ENCODE results near the gene PCGF2.

The PCGF2 gene

DNA sequence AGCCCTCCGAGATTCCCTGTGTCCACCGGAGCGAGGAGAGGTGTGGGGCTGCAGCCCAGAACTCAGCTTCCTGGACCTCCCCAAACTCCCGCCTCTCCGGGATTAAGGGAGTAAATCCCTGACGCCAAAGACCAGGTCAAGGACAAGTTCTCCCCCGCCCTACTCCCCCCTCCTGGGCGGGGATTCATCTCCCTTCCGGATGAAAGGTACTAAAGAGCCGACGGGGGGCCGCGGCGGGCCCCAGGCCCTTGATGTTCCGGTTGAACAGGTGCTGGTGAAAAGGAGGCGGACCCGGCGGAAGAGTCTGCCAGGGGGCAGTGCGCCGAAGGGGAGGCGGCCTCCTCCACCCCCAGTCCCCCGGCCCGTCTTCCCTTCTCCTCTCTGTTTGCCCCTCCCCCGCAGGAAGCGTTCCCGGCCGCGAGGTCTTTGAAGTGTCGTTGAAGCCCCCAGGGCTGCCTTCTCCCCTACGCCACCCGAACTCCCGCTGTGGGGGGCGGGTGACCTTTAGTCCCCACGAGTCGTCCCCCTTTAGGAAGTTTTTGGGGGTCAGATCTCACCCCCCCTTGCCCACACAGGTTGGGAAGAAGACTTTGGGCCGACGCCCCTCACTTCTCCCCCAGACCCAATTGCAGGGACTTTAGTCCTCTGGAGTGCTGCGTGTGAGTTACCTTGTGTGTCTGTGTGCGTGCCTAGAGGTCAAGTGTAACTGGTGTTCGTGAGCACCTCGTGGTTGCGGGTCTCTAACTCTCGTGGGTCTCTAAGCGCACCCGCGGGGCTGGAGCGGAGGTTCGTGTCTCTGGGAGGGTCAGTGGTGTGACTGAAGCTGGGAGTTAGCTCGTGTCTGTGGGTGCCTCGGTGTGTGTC is 44.2 kb downstream of the PCGF2 start:
- DNase-seq (ENCODE audit: low read depth): peak; percentile 53

DNA sequence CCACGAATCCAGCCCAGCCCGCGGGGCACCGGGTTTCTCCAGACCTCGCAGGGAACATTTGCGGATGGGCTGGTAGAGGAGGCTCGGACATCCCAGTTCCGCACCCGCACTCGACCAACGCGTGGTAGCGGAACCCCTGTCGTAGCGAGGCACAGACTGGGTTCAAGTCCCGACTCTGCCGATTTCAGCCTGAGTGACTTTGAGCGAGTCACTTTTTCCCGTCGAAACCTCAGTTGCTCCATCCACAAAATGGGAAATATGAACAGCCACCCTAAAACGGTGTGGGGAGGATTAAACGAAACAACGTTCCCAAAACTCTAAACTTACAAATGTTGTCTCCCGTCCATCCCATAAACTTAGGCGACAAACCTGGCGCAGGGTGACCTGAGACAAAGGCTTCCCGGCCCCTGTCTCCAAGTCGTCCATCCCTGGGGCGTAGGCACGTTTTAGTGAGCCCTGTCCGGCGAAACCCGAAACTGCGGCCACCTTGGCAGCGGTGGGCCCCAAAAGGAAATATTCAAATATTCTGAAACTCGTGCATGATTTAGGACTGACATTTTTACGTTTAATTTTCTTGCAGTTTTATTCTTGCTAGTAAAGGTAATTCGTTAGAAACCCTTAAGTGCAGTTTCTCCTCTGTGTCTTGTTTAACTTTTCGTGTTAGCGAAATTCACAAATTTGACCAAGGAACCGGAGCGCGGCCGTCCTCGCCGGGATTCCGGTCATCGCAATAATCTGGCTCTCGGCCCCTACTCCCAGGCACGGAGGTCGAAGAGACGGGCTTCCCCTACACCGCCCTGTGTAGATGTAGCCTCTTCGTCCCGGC is 45.0 kb downstream of the PCGF2 start:
- no peak for DNase-seq (ENCODE audit: low read depth)

DNA sequence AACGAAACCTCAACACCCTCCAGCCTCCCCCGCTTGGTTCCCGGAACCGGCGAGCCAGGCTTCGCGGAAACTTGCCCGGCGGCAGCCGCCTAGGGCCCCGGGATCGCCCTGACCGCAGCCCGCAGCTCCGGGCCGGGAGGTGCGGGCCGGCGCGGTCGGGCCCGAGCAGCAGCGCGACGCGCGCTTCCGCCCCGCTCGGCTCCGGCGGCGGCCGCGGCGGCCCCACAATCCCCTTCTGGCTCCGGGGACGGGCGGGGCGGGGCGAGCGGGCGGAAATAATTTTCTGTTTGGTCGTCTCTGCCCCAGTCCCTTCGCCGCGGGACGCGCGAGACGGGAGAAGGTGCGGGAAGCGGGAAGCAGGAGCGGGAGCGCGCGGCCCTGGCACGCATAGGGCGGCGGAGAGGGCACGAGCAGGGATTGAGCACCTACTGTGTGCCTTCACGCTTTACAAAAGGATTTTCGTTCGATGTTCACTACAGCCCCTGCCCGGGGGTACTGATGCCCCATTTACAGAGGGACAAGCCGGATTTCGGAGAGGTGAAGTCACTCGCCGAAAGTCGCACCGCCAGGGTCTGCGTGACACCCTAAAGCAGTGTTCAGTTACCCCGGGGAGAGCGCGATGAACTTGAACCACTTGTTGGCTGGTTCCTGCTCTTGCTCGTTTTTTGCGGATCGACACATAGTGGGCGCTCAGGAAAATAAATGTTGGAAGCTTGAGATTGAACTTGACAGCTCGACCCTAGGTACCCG is 45.8 kb downstream of the PCGF2 start:
- peak; percentile 72 for DNase-seq (ENCODE audit: low read depth)

DNA sequence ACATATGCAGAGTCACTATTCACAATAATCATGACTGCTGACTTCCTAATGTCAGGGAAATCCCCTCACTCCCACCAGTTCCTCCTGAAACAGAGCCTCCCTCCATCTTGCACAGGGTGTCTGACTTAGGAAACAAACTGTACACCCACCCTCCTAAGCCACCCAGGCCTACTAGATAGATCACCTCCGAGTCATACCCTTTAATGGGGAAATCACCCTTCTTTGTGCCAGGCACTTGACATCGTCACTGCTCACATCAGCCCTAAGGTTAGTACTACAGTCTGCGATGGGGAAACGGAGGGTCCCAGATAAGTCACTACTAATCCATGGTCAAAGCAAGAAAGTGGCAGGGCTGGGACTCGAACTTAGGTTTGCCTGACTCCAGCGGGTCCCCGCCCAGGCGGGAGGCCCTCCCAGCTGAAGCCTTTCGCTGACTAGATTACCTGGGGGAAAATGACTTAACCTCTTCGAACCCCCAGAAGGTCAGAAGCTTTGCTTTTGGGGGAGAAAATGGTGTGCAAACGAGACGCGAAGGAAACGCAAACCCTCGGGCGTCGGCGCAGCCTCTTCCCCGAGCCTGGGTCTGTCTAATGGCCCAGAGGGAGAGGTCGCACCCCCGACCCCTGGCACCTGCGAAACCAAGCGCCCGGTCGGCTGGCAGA is 46.5 kb downstream of the PCGF2 start:
- peak; percentile 51 for DNase-seq (ENCODE audit: low read depth)

DNA sequence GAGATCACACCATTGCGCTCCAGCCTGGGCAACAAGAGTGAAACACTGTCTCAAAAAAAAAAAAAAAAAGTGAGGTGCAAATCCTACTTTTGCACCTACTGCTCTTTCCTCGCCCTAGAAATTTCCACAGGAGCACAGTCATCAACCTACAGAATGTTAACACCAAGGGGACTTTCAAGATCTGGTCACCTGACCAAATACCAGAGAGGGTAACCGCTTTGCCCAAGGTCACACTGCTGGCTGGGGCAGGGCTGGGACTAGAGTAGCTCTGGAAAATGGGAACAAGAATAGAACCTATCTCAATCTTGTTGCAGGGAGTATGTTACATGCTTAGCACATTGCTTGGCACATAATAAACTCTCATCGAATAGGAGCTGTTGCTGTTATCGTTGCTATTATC is 49.4 kb downstream of the PCGF2 start:
- no peak for DNase-seq (ENCODE audit: low read depth)

DNA sequence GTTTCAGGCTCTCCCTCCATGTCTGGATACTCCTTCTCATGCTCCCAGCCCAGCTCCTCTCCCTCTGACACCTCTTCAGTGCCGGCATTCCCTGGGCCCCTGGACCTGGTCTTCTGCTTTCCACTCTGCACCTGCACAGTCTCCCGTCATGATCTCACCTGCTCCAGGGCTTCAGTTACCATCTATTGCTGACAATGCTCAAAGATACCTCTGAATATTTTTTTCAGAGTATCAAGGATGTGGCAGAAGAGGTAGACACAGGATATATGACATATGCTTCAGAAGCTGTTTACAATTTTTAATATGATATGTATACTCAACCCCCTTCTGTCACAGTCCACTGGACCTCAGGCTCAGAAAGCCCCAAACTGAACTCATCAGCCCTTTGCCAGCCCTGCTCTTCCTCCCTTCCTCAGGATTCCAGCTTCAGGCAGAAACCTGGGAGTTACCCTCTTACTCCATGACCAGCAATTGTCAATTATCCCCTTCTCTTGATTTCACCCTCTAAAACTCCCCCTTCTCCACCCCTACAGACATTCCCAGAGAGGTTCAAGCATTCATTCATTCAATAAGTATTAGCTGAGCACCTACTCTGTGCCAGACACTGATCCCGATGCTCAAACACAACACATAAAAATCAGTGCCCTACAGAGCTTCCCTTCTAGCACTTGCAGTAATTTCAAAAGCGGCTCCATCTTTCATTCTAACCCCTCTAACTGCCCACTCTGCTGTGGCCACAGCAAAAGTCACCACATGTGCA is 50.9 kb downstream of the PCGF2 start:
- no peak for DNase-seq (ENCODE audit: low read depth)

DNA sequence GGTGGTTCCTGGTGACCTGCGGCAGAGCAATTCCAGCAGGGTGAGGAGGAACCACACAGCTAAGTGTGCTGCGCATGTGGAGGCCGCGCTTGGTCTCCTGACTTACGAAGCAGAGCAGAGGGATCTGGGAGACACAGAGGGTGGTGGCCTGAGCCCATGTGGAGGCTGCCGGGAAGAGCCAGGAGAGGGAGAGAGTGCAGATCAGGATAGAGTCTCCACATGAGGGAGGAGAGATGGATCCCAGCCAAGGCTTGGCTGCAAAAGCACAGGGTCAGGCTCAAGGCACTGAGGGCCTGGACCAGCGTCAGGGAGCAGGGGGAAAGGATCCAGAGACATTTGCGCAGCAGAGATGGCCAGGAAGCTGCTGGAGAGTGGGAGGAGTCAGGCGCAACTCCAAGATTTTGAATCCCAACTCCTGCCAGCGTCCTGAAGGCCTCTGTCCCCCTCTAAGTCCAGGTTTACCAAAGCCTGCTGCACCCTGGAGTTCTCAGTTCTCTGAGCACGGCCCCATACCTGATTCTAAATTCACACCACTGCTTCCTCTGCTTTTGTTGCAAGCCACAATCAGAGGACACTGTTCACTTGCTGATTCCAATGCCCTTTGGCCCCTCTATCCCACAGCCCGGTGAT is 54.3 kb downstream of the PCGF2 start:
- DNase-seq (ENCODE audit: low read depth): no peak

DNA sequence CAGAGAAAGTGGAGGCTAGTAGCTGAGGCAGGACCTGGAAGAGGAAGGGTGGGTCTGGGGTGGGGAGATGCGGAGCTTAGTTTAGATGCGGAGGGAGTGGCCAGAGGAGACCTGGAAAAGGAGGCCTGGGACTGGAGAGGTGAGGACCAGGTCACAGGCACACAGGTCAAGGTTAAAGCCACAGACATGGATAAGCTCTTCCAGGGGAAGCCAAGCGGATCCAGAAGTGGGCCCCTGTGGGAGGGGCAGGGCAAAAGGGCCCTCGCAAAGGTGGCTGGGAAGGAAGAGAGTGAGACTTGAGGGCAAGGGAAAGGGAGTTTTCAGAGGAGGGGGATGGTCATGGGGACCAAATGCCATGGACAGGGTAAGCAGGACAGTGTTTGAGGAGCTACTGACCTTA is 57.0 kb downstream of the PCGF2 start:
- no peak for DNase-seq (ENCODE audit: low read depth)

DNA sequence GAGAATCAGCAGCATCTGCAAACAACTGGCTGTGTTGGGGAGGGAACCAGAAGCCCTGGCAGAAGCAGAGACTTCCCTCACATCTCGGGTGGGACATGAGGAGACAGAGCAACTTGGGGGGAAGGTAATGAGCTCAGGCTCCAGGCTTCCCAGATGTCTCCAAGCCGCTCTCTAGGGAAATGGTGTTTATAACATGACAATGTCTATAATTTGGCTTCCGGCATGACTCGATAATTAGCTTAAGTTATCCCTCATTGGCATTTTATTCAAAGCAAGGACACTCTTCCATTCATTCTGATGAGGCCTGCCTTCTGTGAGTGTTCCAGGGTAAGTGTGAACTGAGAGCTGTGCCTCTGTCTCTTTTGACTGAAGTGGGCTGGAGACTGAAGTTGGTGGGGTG is 57.8 kb downstream of the PCGF2 start:
- no peak for DNase-seq (ENCODE audit: low read depth)

DNA sequence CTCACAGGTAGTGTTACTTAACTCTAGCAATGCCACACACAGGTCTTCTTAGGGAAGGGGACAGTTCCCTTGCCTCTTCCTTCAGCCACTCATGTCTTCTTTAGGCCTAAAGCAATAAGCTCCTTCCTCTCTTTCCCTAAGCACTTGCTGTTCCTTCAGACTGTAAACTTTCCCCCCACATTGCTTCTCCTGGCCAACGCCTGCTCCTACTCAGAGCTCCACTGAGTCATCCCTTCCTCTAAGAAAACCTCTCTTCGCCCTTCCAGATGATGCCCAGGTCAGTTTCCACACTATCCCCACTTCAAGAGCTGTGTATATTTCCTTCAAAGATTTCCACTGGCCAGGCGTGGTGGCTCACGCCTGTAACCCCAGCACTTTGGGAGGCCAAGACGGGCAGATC is 60.9 kb downstream of the PCGF2 start:
- no peak for DNase-seq (ENCODE audit: low read depth)

DNA sequence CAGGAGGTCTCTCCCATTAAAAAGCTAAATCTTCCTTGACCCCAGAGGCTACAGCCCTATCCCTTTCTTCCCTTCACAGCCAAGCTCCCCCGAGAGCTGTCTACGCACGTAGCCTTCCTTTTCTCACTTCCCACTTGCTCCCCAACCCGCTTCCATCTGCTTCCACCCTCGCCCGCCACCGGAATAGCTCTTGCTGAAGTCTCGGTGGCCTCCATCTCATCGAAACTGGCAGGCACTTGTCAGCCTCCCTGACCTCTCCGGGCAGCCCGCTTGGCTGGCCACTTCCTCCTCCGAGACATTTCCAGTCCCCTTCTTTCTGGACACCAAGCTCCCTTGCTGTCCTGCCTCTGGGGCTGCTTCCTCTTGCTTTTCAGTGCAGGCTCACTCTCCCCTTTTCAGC is 62.6 kb downstream of the PCGF2 start:
- no peak for DNase-seq (ENCODE audit: low read depth)
